ENCODE results near the gene CLDN9.

DNA sequence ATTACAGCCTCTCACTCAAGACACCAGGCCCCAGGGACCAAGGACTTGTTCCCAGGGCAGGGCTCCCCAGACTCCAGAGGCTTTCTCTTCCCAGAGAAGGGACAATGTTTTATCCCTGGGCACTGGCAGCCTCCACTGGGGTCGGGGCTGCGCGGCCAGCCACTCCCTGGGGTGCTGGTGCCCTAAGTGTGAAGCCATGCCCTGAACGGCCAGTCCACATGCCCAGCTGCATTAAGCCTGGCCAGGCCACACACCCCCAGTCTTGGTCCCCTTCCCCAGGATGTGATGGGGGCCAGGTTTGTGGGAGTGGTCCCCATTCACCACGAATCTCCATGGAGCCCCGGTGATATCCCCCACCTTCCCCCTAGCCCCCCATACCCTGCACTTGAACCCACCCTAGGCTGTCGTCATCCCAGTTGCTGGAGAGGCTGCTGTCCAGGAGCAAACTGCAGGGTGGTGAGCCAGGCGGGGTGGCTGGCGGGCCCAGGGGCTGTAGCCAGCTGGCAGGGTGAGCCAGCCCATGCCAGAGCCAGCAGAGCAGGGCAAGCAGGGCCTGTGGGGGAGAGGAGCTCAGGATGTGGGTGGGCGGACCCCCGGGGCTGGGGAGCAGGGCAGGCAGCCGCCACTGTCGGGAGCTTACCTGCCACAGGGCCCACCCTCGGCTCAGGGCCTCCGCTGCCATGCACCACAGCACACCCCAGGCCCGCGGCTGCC, 39.0 kb upstream of the CLDN9 start:
- TF ChIP-seq POLR2AphosphoS5 (IDR thresholded peaks at IDR 0.05; ENCODE audit: low read depth, low read length), result no peak
- TF ChIP-seq, protein P1, sequence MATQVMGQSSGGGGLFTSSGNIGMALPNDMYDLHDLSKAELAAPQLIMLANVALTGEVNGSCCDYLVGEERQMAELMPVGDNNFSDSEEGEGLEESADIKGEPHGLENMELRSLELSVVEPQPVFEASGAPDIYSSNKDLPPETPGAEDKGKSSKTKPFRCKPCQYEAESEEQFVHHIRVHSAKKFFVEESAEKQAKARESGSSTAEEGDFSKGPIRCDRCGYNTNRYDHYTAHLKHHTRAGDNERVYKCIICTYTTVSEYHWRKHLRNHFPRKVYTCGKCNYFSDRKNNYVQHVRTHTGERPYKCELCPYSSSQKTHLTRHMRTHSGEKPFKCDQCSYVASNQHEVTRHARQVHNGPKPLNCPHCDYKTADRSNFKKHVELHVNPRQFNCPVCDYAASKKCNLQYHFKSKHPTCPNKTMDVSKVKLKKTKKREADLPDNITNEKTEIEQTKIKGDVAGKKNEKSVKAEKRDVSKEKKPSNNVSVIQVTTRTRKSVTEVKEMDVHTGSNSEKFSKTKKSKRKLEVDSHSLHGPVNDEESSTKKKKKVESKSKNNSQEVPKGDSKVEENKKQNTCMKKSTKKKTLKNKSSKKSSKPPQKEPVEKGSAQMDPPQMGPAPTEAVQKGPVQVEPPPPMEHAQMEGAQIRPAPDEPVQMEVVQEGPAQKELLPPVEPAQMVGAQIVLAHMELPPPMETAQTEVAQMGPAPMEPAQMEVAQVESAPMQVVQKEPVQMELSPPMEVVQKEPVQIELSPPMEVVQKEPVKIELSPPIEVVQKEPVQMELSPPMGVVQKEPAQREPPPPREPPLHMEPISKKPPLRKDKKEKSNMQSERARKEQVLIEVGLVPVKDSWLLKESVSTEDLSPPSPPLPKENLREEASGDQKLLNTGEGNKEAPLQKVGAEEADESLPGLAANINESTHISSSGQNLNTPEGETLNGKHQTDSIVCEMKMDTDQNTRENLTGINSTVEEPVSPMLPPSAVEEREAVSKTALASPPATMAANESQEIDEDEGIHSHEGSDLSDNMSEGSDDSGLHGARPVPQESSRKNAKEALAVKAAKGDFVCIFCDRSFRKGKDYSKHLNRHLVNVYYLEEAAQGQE (IDR thresholded peaks at IDR 0.05; ENCODE audit: insufficient read depth in 1 of 2, low read depth in 2 of 2, low read length in 2 of 2), result no peak

All from PFSK-1 (cell line).